ENCODE measurements around the gene SLC37A1.

GRCh38 chr21:42550817-42551216, 37.2 kb downstream of the SLC37A1 start:
- TF ChIP-seq CTCF (conservative IDR thresholded peaks at IDR 0.05), result no peak
- no peak for TF ChIP-seq EZH2 (IDR thresholded peaks at IDR 0.05; ENCODE audit: low read depth)
